ENCODE data around the gene FADS6.
A peak's percentile ranks its signal among the peaks of the same experiment; 100 is the strongest.

DNA sequence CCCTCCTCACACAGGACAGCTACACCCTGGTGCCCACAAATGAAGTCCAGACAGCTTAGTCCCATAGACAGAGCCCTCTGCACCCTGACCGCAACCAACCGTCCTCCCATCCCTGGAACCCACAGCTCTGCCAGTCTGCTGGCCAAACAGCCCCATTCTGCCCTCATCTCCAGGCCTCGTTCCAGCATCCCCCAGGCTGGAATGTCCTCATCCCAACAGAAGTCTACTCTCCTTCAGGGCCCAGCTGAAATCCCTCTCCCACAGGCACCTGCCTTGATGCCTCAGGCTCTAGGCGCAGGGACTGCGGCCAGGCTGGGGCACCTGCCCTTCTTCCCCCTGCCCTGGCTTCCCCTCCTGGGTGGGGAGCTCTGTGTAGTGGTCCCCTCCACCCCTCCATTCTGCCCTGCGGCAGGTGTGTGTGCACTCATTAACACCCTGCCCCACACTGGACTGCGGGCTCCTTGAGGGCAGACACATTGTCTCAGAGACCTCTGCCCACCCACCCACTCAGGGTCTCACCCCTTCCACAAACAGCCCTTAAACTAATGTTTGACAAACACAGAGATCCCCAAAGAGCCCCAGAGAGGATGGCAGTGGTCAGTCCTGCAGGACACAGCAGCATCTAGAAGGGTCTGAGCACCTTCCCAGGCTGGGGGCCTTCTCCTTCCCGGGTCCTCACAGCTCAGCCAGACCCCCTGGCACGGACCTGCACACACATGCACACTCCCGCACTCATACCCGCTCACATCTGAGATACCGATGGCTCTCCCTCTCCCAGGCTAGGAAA, 34.6 kb downstream of the FADS6 start:
- TF ChIP-seq, protein P1, sequence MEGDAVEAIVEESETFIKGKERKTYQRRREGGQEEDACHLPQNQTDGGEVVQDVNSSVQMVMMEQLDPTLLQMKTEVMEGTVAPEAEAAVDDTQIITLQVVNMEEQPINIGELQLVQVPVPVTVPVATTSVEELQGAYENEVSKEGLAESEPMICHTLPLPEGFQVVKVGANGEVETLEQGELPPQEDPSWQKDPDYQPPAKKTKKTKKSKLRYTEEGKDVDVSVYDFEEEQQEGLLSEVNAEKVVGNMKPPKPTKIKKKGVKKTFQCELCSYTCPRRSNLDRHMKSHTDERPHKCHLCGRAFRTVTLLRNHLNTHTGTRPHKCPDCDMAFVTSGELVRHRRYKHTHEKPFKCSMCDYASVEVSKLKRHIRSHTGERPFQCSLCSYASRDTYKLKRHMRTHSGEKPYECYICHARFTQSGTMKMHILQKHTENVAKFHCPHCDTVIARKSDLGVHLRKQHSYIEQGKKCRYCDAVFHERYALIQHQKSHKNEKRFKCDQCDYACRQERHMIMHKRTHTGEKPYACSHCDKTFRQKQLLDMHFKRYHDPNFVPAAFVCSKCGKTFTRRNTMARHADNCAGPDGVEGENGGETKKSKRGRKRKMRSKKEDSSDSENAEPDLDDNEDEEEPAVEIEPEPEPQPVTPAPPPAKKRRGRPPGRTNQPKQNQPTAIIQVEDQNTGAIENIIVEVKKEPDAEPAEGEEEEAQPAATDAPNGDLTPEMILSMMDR (optimal IDR thresholded peaks at IDR 0.05 in 1 of 3, IDR thresholded peaks at IDR 0.05 in 1 of 3, conservative IDR thresholded peaks at IDR 0.05 in 1 of 3; ENCODE audit: extremely low read depth in 1 of 3, insufficient read depth in 2 of 3, low read length in 3 of 3), result no peak
- TF ChIP-seq EZH2 (IDR thresholded peaks at IDR 0.05; ENCODE audit: low read length), result peak; percentile 74

All from keratinocyte (primary cell).